ENCODE measurements around the gene ERP29.
A peak's percentile ranks its signal among the peaks of the same experiment; 100 is the strongest.
"Not testable (repeated sequence)": the region's sequence is repeated elsewhere in the genome, so short reads cannot be mapped to it uniquely, and the experiment has no call there.

ERP29 gene

GRCh38 chr12:112012775-112013600 is at the start of gene ERP29, which contains the start of gene TMEM116:
TSS of gene ERP29 (plus strand) at chr12:112013426. CDS start at chr12:112013466, 40 bp downstream.
TSS of gene TMEM116 (minus strand) at chr12:112013165. CDS start at chr12:112005270, 7,895 bp downstream.
- peak; percentile 100 for DNase-seq

- no peak for DNase-seq
Observed at GRCh38 chr12:111964935-111965334, 48.3 kb upstream of the ERP29 start.

DNA sequence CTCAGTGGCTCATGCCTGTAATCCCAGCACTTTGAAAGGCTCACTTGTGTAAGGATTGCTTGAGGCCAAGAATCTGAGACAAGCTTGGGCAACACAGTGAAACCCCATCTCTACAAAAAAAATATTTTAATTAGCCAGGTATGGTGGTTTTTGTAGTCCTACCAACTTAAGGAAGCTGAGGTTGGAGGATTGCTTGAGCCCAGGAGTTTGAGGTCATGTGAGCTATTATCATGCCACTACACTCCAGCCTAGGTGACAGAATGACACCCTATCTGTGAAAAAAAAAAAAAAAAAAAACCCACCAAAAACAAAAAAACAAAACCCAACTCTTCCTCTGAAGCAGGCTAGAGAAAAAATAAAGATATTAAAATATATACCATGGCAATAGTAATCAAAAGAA is 41.4 kb upstream of the ERP29 start:
- no peak for DNase-seq

GRCh38 chr12:111975161-111975931 is 37.9 kb upstream of the ERP29 start:
- DNase-seq, result no peak

- DNase-seq, result no peak
Observed at GRCh38 chr12:111976291-111976690, 36.9 kb upstream of the ERP29 start.

DNA sequence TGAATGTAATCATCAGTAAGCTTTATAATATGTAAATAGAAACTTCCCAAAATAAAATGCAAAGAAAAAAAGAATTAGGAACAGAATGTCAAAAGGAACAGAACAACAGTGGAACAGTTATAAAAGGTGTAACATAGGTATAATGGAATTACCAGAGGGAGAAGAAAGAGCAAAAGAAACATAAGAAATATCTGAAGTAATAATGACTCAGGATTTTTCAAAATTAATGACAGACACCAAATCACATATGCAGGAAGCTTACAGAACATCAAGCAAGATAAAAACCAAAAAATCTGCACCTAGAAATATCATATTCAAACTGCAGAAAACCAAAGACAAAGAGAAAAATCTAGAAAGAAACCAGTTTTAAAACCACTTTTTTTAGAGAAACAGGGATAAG is 36.4 kb upstream of the ERP29 start:
- DNase-seq, result no peak

GRCh38 chr12:111978545-111978944 is 34.7 kb upstream of the ERP29 start:
- no peak for DNase-seq

DNA sequence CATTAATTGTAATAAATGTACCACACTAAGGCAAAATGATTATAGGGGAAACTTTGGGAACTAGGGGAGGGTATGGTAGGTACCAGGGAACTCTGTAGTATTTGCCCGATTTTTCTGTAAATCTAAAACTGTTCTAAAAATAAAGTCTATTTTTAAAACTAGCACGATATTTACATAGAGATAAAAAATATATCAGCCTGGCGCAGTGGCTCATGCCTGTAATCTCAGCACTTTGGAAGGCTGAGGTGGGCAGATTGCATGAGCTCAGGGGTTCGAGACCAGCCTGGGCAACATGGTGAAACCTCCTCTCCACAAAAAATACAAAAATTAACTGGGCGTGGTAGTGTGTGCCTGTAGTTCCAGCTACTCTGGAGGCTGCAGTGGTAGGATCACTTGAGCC is 32.6 kb upstream of the ERP29 start:
- DNase-seq, result no peak

DNA sequence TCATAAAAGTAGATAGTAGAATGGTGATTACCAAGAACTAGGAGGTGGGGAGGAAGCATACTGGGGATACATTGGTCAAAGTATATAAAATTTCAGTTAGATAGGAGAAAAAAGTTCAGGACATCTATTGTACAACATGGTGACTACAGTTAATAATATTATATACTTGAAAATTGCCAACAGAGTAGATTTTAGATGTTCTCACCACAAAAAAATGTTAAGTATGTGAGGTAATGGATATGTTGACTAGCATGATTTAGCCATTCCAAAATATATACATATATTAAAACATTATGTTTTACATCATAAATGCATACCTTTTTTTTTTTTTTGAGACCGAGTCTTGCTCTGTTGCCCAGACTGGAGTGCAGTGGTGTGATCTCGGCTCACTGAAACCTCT is 31.2 kb upstream of the ERP29 start:
- no peak for DNase-seq

GRCh38 chr12:111984820-111985219 is 28.4 kb upstream of the ERP29 start:
- no peak for DNase-seq

DNA sequence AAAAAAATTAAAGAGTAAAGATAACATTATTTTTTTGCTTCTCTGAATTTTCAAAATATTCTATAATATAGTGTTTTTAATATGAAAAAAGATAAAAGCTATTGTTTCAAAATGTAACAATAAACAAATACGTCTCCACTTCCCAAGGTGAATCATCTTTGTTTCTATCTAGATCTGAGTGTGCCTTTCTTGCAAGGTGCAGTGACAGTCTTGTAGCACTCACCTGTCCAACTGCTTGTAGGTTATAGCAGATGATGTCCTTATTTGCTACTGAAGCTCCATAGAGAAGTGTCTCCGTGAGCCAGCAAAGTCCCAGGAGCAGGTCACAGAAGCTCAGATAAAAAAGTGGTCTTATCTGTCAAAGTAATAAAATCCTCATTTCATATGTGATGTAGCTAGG is 21.7 kb upstream of the ERP29 start:
- DNase-seq, result no peak

GRCh38 chr12:111991946-111992345 is 21.3 kb upstream of the ERP29 start:
- DNase-seq, result no peak

- no peak for DNase-seq
Observed at GRCh38 chr12:111992464-111992863, 20.8 kb upstream of the ERP29 start.

- DNase-seq, result no peak
Observed at GRCh38 chr12:111993292-111994150, 19.7 kb upstream of the ERP29 start.

GRCh38 chr12:111994211-111995111 is 18.8 kb upstream of the ERP29 start:
- DNase-seq, result not testable (repeated sequence)

- DNase-seq, result no peak
Observed at GRCh38 chr12:111995782-111996480, 17.3 kb upstream of the ERP29 start.

DNA sequence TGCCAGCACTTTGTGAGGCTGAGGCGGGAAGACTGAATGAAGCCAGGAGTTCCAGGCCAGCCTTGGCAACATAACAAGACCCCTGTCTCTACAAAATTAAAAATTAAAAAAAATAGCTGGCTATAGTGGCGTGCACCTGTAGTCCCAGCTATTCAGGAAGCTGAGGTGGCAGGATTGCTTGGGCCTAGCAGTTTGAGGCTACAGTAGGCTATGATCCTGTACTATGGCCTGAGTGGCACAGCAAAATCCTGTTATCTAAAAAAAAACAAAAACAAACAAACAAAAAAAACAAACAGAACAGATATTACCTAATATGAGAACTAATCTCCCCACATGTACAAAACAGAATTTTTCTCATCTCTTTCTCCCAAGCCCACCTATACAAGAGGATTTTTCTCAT is 15.9 kb upstream of the ERP29 start:
- no peak for DNase-seq

- DNase-seq, result no peak
Observed at GRCh38 chr12:111998015-111998414, 15.2 kb upstream of the ERP29 start.

DNA sequence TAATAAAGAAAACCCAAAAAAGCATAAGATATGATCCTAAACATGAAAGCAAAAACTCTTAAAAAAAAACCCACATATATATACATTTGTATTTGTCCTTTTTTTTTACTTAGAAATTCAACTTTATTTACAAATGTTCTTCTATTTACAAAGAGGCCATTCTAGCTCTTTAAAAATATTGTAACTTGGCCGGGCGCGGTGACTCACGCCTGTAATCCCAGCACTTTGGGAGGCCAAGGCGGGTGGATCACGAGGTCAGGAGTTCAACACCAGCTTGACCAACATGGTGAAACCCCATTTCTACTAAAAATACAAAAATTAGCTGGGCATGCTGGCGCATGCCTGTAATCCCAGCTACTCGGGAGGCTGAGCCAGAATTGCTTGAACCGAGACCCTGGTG is 14.1 kb upstream of the ERP29 start:
- DNase-seq, result not testable (repeated sequence)

DNA sequence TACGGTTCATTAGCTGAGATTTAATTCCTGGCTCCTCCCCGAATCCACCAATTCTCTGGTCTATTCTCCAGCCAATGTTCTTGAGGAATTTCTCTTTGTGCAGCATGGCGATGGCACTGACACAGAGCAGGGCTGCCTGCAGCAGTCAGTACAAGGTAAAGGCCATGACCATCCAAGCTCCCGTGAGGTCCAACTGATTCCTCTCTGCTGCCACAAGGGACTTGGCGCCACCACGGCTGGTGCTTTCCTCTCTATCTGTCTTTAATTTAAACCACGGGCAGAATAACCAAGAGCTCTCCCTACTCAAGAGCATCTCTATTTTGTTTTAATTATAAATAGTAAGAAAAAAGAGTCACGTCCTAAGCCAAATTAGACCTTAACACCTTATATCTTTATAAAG is 12.4 kb upstream of the ERP29 start:
- no peak for DNase-seq

DNA sequence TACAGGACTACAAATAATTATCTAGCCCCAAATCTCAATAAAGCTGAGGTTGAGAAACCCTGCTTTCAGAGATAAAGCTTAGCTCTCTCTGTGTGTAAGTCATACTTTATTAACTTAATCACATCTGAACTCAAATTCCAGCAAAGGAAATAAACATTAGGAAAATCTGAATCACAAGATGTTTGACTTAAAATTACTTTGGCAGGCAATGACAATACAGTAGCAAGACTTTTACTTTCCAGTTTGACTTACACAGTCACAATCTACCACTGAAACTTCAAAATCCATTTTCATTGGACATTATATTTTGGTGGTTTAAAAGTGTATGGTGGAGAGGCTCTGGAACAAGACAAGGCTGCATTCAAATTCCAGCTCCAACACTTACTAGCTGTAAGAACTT is 11.7 kb upstream of the ERP29 start:
- no peak for DNase-seq

Data from stimulated activated CD8-positive, alpha-beta memory T cell treated with anti-CD3 and anti-CD28 coated beads, Interleukin-4, amount 100 ng/mL, for 48 hours (primary cell).